Smooth muscle cell (in vitro differentiated cells): ENCODE data around the gene PRPS2. TPM values are rescaled to one million over a fixed set of nuclear protein-coding genes. Genes with fewer than 3 reads are reported as not detected.

Experiments
- DNase-seq: peaks from one replicate; lab custom pipeline; 2025; ENCODE audit not compliant: unreplicated experiment; lab: John Stamatoyannopoulos, UW
- H2AFZ ChIP-seq: fragments of 200-600 bp; sonication (generic); 2 replicates; pipeline ENCODE4 v1.6.0; 2016; ENCODE audit warnings: antibody characterized with exemption, low read depth, mild to moderate bottlenecking
- H3F3A ChIP-seq: fragments of 200-600 bp; sonication (generic); 2 replicates; pipeline ENCODE4 v1.6.0; 2017; ENCODE audit warnings: antibody characterized with exemption, low read depth
- H3K27ac ChIP-seq: fragments of 200-600 bp; sonication (generic); 2 replicates; pipeline ENCODE4 v1.5.1; 2016; ENCODE audit warnings: low read depth, mild to moderate bottlenecking
- H3K27me3 ChIP-seq: fragments of 200-600 bp; sonication (generic); 2 replicates; pipeline ENCODE4 v1.6.1; 2016; ENCODE audit warnings: low read depth, mild to moderate bottlenecking
- H3K36me3 ChIP-seq: fragments of 200-600 bp; sonication (generic); 2 replicates; pipeline ENCODE4 v1.5.1; 2016; ENCODE audit warnings: low read depth
- H3K4me1 ChIP-seq: fragments of 200-600 bp; sonication (generic); 2 replicates; pipeline ENCODE4 v1.5.1; 2016; ENCODE audit warnings: low read depth
- H3K4me2 ChIP-seq: fragments of 200-600 bp; sonication (generic); 2 replicates; pipeline ENCODE4 v1.6.0; 2016; ENCODE audit warnings: mild to moderate bottlenecking
- H3K4me3 ChIP-seq: fragments of 200-600 bp; sonication (generic); 2 replicates; pipeline ENCODE4 v1.5.1; 2016; ENCODE audit warnings: mild to moderate bottlenecking
- H3K79me2 ChIP-seq: fragments of 200-600 bp; sonication (generic); 2 replicates; pipeline ENCODE4 v1.6.0; 2016; ENCODE audit warnings: low read depth, mild to moderate bottlenecking
- H3K9ac ChIP-seq: fragments of 200-600 bp; sonication (generic); 2 replicates; pipeline ENCODE4 v1.6.0; 2016; ENCODE audit warnings: low read depth
- H3K9me3 ChIP-seq: fragments of 200-600 bp; sonication (generic); replicated peaks from 2 replicates; pipeline ENCODE4 v1.5.1; 2016; ENCODE audit warnings: low read depth
- H4K20me1 ChIP-seq: fragments of 200-600 bp; sonication (generic); 2 replicates; pipeline ENCODE4 v1.6.0; 2016; ENCODE audit warnings: low read depth
- CTCF ChIP-seq: fragments of 200-600 bp; sonication (generic); IDR thresholded peaks from 2 replicates; pipeline ENCODE4 v1.5.1; 2017; ENCODE audit warnings: borderline replicate concordance, mild to moderate bottlenecking, antibody characterized with exemption; ENCODE audit not compliant: insufficient read depth, poor library complexity, severe bottlenecking
- WGBS: methylation state at CpG from one replicate; pipeline ENCODE4 v1.1.7; 2016; ENCODE audit warnings: low lambda C conversion rate; 5-methylcytosine and 5-hydroxymethylcytosine counted together
- polyA plus RNA-seq: library from polyadenylated mRNA; unstranded; fragments of >200 nt; fragmentation: Nextera tagmentation; extraction: Ambion mirVana; gene quantifications from 2 replicates; pipeline ENCODE4 v1.2.1, GENCODE V29; 2016
- total RNA-seq: library from RNA; depleted of rRNA; stranded (reverse); fragments of >200 nt; gene quantifications from 2 replicates; pipeline ENCODE4 v1.2.3, GENCODE V29; 2014

Gene PRPS2
- 22.2 and 28.0 TPM in 2 replicates for total RNA-seq
- polyA plus RNA-seq, result 13.4 and 14.5 TPM in 2 replicates

- Histone ChIP-seq H2AFZ (peak within 1 kb of the TSS; percentile 59), H3K4me3 (peak within 1 kb of the TSS; percentile 67), H3K4me2 (peak within 1 kb of the TSS; percentile 79), H3K79me2 (no peaks in the 10 kb centered on the region), H4K20me1 (no peaks in the 10 kb centered on the region), H3K36me3 (no peaks in the 10 kb centered on the region), H3F3A (no peaks in the 10 kb centered on the region), H3K27ac (no peak within 1 kb of the TSS), H3K9ac (no peak within 1 kb of the TSS), H3K4me1 (peaks cover 8% of the 10 kb centered on the region), H3K27me3 (no peaks in the 10 kb centered on the region), H3K9me3 (no peaks in the 10 kb centered on the region)
- no peak for TF ChIP-seq CTCF
- peak; percentile 5 for DNase-seq
- WGBS, result 47% methylated on average over 35 of the region's 113 CpGs
Observed at GRCh38 chrX:12791257-12792228, at the start of gene PRPS2. Gene PRPS2 (plus strand): TSS chrX:12791412. CDS start chrX:12791498, 86 bp downstream.

GRCh38 chrX:12741416-12741815 is 49.8 kb upstream of the PRPS2 start:
- H3K9ac ChIP-seq, result no peak overlapping the region
- WGBS, result 77% methylated on average over 6 of the region's 6 CpGs
- no peaks in the 10 kb centered on the region for H3K27me3 ChIP-seq
- H3K27ac ChIP-seq, result no peak overlapping the region
- no peak overlapping the region for H3K4me2 ChIP-seq
- no peak for TF ChIP-seq CTCF
- H3K4me1 ChIP-seq, result no peaks in the 10 kb centered on the region
- H4K20me1 ChIP-seq, result no peaks in the 10 kb centered on the region
- no peak overlapping the region for H3K4me3 ChIP-seq
- H3K9me3 ChIP-seq, result no peaks in the 10 kb centered on the region
- H3K36me3 ChIP-seq, result no peaks in the 10 kb centered on the region
- no peak for DNase-seq
- H3K79me2 ChIP-seq, result no peaks in the 10 kb centered on the region
- no peaks in the 10 kb centered on the region for H3F3A ChIP-seq
- H2AFZ ChIP-seq, result no peak overlapping the region

- DNase-seq, result no peak
- no peak for TF ChIP-seq CTCF
- 88% methylated on average over 1 of the region's 1 CpG for WGBS
- no peaks in the 10 kb centered on the region for H3K4me1 ChIP-seq
- H3K27me3 ChIP-seq, result no peaks in the 10 kb centered on the region
- H3K4me3 ChIP-seq, result no peak overlapping the region
- no peak overlapping the region for H2AFZ ChIP-seq
- H3K36me3 ChIP-seq, result no peaks in the 10 kb centered on the region
- H3K9me3 ChIP-seq, result no peaks in the 10 kb centered on the region
- no peaks in the 10 kb centered on the region for H4K20me1 ChIP-seq
- no peaks in the 10 kb centered on the region for H3K79me2 ChIP-seq
- H3K27ac ChIP-seq, result no peak overlapping the region
- no peak overlapping the region for H3K4me2 ChIP-seq
- H3F3A ChIP-seq, result no peaks in the 10 kb centered on the region
- H3K9ac ChIP-seq, result no peak overlapping the region
Observed at GRCh38 chrX:12747433-12747832, 43.8 kb upstream of the PRPS2 start.
